NB4 (cell line): ENCODE results near the gene SPHK2.
"Not testable (repeated sequence)": the region's sequence is repeated elsewhere in the genome, so short reads cannot be mapped to it uniquely, and the experiment has no call there.

Source experiments
- DNase-seq: peaks from one replicate; pipeline ENCODE4 v3.0.0; 2010; ENCODE audit warnings: low read depth
- H3K4me3 ChIP-seq: one replicate; pipeline ENCODE4 v1.5.1; 2011; ENCODE audit warnings: mild to moderate bottlenecking, low read depth, low read length, moderate library complexity
- CTCF ChIP-seq: IDR thresholded peaks from one replicate; pipeline ENCODE4 v1.5.1; 2012; ENCODE audit warnings: low read depth, low read length
- MAX ChIP-seq: IDR thresholded peaks from 2 replicates; pipeline ENCODE4 v1.6.1; 2011; ENCODE audit warnings: low read depth, low read length
- MYC ChIP-seq: IDR thresholded peaks from 2 replicates; pipeline ENCODE4 v1.6.1; 2011; ENCODE audit warnings: low read depth, low read length
- POLR2A ChIP-seq: IDR thresholded peaks from 2 replicates; pipeline ENCODE4 v1.6.1; 2011; ENCODE audit warnings: mild to moderate bottlenecking; ENCODE audit not compliant: insufficient read length; ENCODE audit errors: extremely low read depth

Gene SPHK2

GRCh38 chr19:48629297-48629598, 9.9 kb downstream of the SPHK2 start:
- TF ChIP-seq CTCF (no peak), MYC (no peak), POLR2A (no peak), MAX (no peak)
- H3K4me3 ChIP-seq: no peak overlapping the region
- DNase-seq: peak; percentile 39

GRCh38 chr19:48629599-48630295, 10.4 kb downstream of the SPHK2 start:
- DNase-seq: peak; percentile 71
- no peak overlapping the region for H3K4me3 ChIP-seq
- TF ChIP-seq POLR2A (no peak), MYC (no peak), MAX (no peak), CTCF (no peak)

GRCh38 chr19:48630296-48631063, 11.2 kb downstream of the SPHK2 start:
- TF ChIP-seq POLR2A (no peak), CTCF (no peak), MYC (no peak), MAX (no peak)
- H3K4me3 ChIP-seq: no peak overlapping the region
- peak; percentile 45 for DNase-seq

GRCh38 chr19:48631225-48631624, 11.9 kb downstream of the SPHK2 start:
- no peak overlapping the region for H3K4me3 ChIP-seq
- DNase-seq: peak; percentile 69
- no peak for TF ChIP-seq CTCF
- no peak for TF ChIP-seq MAX
- no peak for TF ChIP-seq MYC

GRCh38 chr19:48632286-48632685, 13.0 kb downstream of the SPHK2 start:
- not testable (repeated sequence) for H3K4me3 ChIP-seq, DNase-seq

GRCh38 chr19:48632692-48633147, 13.4 kb downstream of the SPHK2 start:
- peak; percentile 87 for DNase-seq
- TF ChIP-seq POLR2A: no peak
- no peak for TF ChIP-seq MYC
- no peak for TF ChIP-seq MAX
- peak; percentile 15 for TF ChIP-seq CTCF
- H3K4me3 ChIP-seq: no peak overlapping the region
